GM19193 (cell line): ENCODE data around the gene LMO7.

ENCODE experiments used
- POLR2A ChIP-seq: IDR thresholded peaks from 4 replicates; pipeline ENCODE4 v1.6.1; 2011; ENCODE audit not compliant: insufficient read depth, insufficient read length; ENCODE audit errors: extremely low read depth

Gene LMO7

GRCh38 chr13:75879656-75880055 lies 243.5 kb downstream of the LMO7 start:
- TF ChIP-seq POLR2A: no peak

GRCh38 chr13:75881109-75881775 lies 245.1 kb downstream of the LMO7 start:
- no peak for TF ChIP-seq POLR2A

- no peak for TF ChIP-seq POLR2A
These were observed 246.1 kb downstream of the LMO7 start for GRCh38 chr13:75882261-75882660.

- no peak for TF ChIP-seq POLR2A
These were observed 253.3 kb downstream of the LMO7 start for GRCh38 chr13:75889427-75889826.

GRCh38 chr13:75895168-75895567 lies 259.0 kb downstream of the LMO7 start:
- TF ChIP-seq POLR2A: no peak

GRCh38 chr13:75896271-75896670 lies 260.1 kb downstream of the LMO7 start:
- no peak for TF ChIP-seq POLR2A

GRCh38 chr13:75897386-75897785 lies 261.3 kb downstream of the LMO7 start:
- no peak for TF ChIP-seq POLR2A

GRCh38 chr13:75901501-75901900 lies 265.4 kb downstream of the LMO7 start:
- no peak for TF ChIP-seq POLR2A

- TF ChIP-seq POLR2A: no peak
These were observed 266.3 kb downstream of the LMO7 start for GRCh38 chr13:75902166-75903104.

GRCh38 chr13:75904012-75904411 lies 267.9 kb downstream of the LMO7 start:
- no peak for TF ChIP-seq POLR2A

GRCh38 chr13:75906315-75906714 lies 270.2 kb downstream of the LMO7 start:
- TF ChIP-seq POLR2A: no peak

GRCh38 chr13:75907044-75907443 lies 270.9 kb downstream of the LMO7 start:
- no peak for TF ChIP-seq POLR2A

- no peak for TF ChIP-seq POLR2A
These were observed 272.0 kb downstream of the LMO7 start for GRCh38 chr13:75908141-75908540.
